SK-N-SH treated with all-trans-retinoic acid at 6 μM for 48 hours (cell line): ENCODE data around the gene IPPK.
"Not testable (repeated sequence)": the region's sequence is repeated elsewhere in the genome, so short reads cannot be mapped to it uniquely, and the experiment has no call there.

ENCODE experiments used
- ATAC-seq: fragments of 200-7000 bp; cut with Tn5 transposase; 3 replicates; pipeline ENCODE4 v1.9.1; 2020; ENCODE audit warnings: mild to moderate bottlenecking, moderate library complexity
- ARNTL ChIP-seq: fragments of 450-650 bp; formaldehyde crosslinking; IDR thresholded peaks from 2 replicates; pipeline ENCODE4 v1.5.0; 2020; ENCODE audit warnings: low read depth, mild to moderate bottlenecking, moderate library complexity, borderline replicate concordance
- BACH2 ChIP-seq: fragments of 250-450 bp; sonication (Bioruptor Pico); IDR thresholded peaks from 2 replicates; pipeline ENCODE4 v1.9.0; 2021; ENCODE audit warnings: mild to moderate bottlenecking, borderline replicate concordance
- CSDC2 ChIP-seq: fragments of 250-450 bp; sonication (Bioruptor Pico); IDR thresholded peaks from 2 replicates; pipeline ENCODE4 v1.5.0; 2020; ENCODE audit warnings: mild to moderate bottlenecking, moderate library complexity
- ESRRG ChIP-seq: fragments of 250-450 bp; sonication (Bioruptor Pico); IDR thresholded peaks from 2 replicates; pipeline ENCODE4 v1.6.1; 2021; ENCODE audit warnings: mild to moderate bottlenecking
- GLIS3 ChIP-seq: fragments of 250-450 bp; sonication (Bioruptor Pico); IDR thresholded peaks from 2 replicates; pipeline ENCODE4 v1.5.0; 2020; ENCODE audit warnings: mild to moderate bottlenecking, moderate library complexity
- ISL1 ChIP-seq: fragments of 250-450 bp; sonication (Bioruptor Pico); IDR thresholded peaks from 2 replicates; pipeline ENCODE4 v2.1.2; 2022; ENCODE audit warnings: mild to moderate bottlenecking, moderate library complexity
- OSR1 ChIP-seq: fragments of 250-450 bp; sonication (Bioruptor Pico); IDR thresholded peaks from 2 replicates; pipeline ENCODE4 v1.8.0; 2022; ENCODE audit warnings: moderate library complexity, mild to moderate bottlenecking, inconsistent platforms
- PPARA ChIP-seq: fragments of 250-450 bp; sonication (Bioruptor Pico); IDR thresholded peaks from 2 replicates; pipeline ENCODE4 v1.5.0; 2020; ENCODE audit warnings: mild to moderate bottlenecking, borderline replicate concordance
- RARB ChIP-seq: fragments of 250-450 bp; sonication (Bioruptor Pico); IDR thresholded peaks from 2 replicates; pipeline ENCODE4 v1.8.0; 2021; ENCODE audit warnings: mild to moderate bottlenecking, moderate library complexity
- SNAI2 ChIP-seq: fragments of 250-450 bp; sonication (Bioruptor Pico); IDR thresholded peaks from 2 replicates; pipeline ENCODE4 v1.5.0; 2020; ENCODE audit warnings: mild to moderate bottlenecking, moderate library complexity
- TCF4 ChIP-seq: fragments of 250-450 bp; sonication (Bioruptor Pico); IDR thresholded peaks from 2 replicates; pipeline ENCODE4 v1.8.0; 2021; ENCODE audit warnings: mild to moderate bottlenecking, moderate library complexity, borderline replicate concordance
- TOX ChIP-seq: fragments of 250-450 bp; sonication (Bioruptor Pico); IDR thresholded peaks from 2 replicates; pipeline ENCODE4 v1.8.0; 2021; ENCODE audit warnings: mild to moderate bottlenecking, moderate library complexity, borderline replicate concordance
- ZC3H10 ChIP-seq: fragments of 250-450 bp; sonication (Bioruptor Pico); IDR thresholded peaks from 2 replicates; pipeline ENCODE4 v1.5.1; 2021; ENCODE audit warnings: mild to moderate bottlenecking, moderate library complexity
- ZFP3 ChIP-seq: fragments of 250-450 bp; sonication (Bioruptor Pico); IDR thresholded peaks from 2 replicates; pipeline ENCODE4 v1.5.0; 2020; ENCODE audit warnings: mild to moderate bottlenecking, moderate library complexity
- ZFP30 ChIP-seq: fragments of 450-650 bp; formaldehyde crosslinking; IDR thresholded peaks from 2 replicates; pipeline ENCODE4 v1.5.0; 2022; ENCODE audit warnings: mild to moderate bottlenecking, moderate library complexity
- ZNF565 ChIP-seq: fragments of 450-650 bp; formaldehyde crosslinking; conservative IDR thresholded peaks from 2 replicates; pipeline ENCODE4 v1.5.0; 2020; ENCODE audit warnings: low read depth, mild to moderate bottlenecking, moderate library complexity
- ZNF8 ChIP-seq: fragments of 450-650 bp; formaldehyde crosslinking; IDR thresholded peaks from 2 replicates; pipeline ENCODE4 v1.5.0; 2020; ENCODE audit warnings: mild to moderate bottlenecking, moderate library complexity
- TF ChIP-seq, protein P1 (sequence below): fragments of 250-450 bp; sonication (Bioruptor Pico); IDR thresholded peaks from 2 replicates; pipeline ENCODE4 v1.5.1; 2021; ENCODE audit warnings: mild to moderate bottlenecking, moderate library complexity
- TF ChIP-seq, protein P2 (sequence below): fragments of 250-450 bp; sonication (Bioruptor Pico); IDR thresholded peaks from 2 replicates; pipeline ENCODE4 v1.5.0; 2020; ENCODE audit warnings: mild to moderate bottlenecking, moderate library complexity
- TF ChIP-seq, protein P3 (sequence below): fragments of 250-450 bp; sonication (Bioruptor Pico); IDR thresholded peaks from 2 replicates; pipeline ENCODE4 v1.8.0; 2020; ENCODE audit warnings: mild to moderate bottlenecking, moderate library complexity, borderline replicate concordance
- TF ChIP-seq, protein P4 (sequence below): fragments of 250-450 bp; sonication (Bioruptor Pico); IDR thresholded peaks from 2 replicates; pipeline ENCODE4 v1.8.0; 2021; ENCODE audit warnings: low read depth, mild to moderate bottlenecking, moderate library complexity, borderline replicate concordance

IPPK gene

DNA sequence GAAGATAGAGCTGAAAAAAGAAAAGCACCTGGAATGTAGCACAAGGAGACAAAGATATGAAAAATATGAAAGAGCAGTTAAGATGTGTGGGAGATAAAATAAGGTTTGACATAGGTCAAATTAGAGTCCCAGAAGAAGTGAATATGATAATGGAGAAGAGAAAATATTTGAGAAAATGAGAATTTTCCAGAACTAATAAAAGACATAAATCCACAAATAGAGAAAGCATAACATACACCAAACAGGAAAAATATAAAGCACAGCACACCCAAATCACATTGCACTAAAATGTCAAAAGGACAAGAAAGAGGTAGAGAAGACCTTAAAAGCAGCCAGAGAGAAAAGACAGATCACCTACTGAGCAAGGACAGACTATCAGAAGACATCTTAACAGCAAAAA lies 43.4 kb downstream of the IPPK start:
- ATAC-seq: no peak
- TF ChIP-seq ZFP30 (no peak), TOX (CRISPR knock-in tag) (no peak), ZC3H10 (no peak), ISL1 (CRISPR knock-in tag) (no peak), GLIS3 (no peak), ZNF565 (CRISPR knock-in tag) (no peak), ARNTL (no peak), BACH2 (CRISPR knock-in tag) (no peak)
- TF ChIP-seq, protein P1, sequence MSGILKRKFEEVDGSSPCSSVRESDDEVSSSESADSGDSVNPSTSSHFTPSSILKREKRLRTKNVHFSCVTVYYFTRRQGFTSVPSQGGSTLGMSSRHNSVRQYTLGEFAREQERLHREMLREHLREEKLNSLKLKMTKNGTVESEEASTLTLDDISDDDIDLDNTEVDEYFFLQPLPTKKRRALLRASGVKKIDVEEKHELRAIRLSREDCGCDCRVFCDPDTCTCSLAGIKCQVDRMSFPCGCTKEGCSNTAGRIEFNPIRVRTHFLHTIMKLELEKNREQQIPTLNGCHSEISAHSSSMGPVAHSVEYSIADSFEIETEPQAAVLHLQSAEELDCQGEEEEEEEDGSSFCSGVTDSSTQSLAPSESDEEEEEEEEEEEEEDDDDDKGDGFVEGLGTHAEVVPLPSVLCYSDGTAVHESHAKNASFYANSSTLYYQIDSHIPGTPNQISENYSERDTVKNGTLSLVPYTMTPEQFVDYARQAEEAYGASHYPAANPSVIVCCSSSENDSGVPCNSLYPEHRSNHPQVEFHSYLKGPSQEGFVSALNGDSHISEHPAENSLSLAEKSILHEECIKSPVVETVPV: no peak
- TF ChIP-seq, all 23 proteins: peak for 0

DNA sequence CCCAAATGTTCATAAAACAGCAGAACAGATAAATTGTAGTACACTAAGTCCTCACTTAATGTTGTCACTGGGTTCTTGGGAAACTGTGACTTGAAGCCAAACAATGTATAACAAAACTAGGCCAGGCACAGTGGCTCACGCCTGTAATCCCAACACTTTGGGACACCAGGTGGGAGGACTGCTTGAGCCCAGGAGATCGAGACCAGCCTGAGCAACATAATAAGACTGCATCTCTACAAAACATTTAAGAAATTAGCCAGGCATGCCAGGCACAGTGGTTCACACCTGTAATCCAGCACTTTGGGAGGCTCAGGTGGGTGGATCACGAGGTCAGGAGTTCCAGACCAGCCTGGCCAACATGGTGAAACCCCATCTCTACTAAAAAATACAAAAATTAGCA lies 46.0 kb downstream of the IPPK start:
- ATAC-seq: not testable (repeated sequence)

DNA sequence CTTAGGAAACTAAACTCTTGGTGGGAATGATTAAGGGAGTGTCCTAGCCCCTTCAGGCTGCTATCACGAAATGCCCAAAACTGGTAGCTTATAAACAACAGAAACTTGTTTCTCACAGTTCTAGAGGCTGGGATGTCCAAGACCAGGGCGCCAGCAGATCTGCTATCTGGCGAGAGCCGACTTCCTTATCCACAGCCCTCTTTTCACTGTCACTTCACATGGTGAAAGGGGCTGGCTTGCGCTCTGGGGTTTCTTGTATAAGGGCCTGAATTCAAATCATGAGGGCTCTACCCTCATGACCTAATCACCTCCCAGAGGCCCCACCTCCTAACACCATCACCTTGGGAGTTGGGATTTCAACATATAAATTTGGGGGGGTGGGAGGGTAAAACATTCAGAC lies 49.1 kb downstream of the IPPK start:
- no peak for ATAC-seq
- TF ChIP-seq ISL1 (CRISPR knock-in tag) (no peak), BACH2 (CRISPR knock-in tag) (no peak), PPARA (CRISPR knock-in tag) (no peak), ESRRG (no peak), TCF4 (no peak), SNAI2 (CRISPR knock-in tag) (no peak), CSDC2 (CRISPR knock-in tag) (no peak), ZFP3 (CRISPR knock-in tag) (no peak), OSR1 (CRISPR knock-in tag) (no peak), ARNTL (no peak), RARB (CRISPR knock-in tag) (no peak), GLIS3 (no peak), ZNF8 (CRISPR knock-in tag) (no peak), ZNF565 (CRISPR knock-in tag) (no peak)
- TF ChIP-seq, protein P1: no peak
- TF ChIP-seq, protein P2, sequence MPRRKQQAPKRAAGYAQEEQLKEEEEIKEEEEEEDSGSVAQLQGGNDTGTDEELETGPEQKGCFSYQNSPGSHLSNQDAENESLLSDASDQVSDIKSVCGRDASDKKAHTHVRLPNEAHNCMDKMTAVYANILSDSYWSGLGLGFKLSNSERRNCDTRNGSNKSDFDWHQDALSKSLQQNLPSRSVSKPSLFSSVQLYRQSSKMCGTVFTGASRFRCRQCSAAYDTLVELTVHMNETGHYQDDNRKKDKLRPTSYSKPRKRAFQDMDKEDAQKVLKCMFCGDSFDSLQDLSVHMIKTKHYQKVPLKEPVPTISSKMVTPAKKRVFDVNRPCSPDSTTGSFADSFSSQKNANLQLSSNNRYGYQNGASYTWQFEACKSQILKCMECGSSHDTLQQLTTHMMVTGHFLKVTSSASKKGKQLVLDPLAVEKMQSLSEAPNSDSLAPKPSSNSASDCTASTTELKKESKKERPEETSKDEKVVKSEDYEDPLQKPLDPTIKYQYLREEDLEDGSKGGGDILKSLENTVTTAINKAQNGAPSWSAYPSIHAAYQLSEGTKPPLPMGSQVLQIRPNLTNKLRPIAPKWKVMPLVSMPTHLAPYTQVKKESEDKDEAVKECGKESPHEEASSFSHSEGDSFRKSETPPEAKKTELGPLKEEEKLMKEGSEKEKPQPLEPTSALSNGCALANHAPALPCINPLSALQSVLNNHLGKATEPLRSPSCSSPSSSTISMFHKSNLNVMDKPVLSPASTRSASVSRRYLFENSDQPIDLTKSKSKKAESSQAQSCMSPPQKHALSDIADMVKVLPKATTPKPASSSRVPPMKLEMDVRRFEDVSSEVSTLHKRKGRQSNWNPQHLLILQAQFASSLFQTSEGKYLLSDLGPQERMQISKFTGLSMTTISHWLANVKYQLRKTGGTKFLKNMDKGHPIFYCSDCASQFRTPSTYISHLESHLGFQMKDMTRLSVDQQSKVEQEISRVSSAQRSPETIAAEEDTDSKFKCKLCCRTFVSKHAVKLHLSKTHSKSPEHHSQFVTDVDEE (CRISPR knock-in tag): no peak
- TF ChIP-seq, protein P3, sequence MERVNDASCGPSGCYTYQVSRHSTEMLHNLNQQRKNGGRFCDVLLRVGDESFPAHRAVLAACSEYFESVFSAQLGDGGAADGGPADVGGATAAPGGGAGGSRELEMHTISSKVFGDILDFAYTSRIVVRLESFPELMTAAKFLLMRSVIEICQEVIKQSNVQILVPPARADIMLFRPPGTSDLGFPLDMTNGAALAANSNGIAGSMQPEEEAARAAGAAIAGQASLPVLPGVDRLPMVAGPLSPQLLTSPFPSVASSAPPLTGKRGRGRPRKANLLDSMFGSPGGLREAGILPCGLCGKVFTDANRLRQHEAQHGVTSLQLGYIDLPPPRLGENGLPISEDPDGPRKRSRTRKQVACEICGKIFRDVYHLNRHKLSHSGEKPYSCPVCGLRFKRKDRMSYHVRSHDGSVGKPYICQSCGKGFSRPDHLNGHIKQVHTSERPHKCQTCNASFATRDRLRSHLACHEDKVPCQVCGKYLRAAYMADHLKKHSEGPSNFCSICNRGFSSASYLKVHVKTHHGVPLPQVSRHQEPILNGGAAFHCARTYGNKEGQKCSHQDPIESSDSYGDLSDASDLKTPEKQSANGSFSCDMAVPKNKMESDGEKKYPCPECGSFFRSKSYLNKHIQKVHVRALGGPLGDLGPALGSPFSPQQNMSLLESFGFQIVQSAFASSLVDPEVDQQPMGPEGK (CRISPR knock-in tag): no peak
- TF ChIP-seq, protein P4, sequence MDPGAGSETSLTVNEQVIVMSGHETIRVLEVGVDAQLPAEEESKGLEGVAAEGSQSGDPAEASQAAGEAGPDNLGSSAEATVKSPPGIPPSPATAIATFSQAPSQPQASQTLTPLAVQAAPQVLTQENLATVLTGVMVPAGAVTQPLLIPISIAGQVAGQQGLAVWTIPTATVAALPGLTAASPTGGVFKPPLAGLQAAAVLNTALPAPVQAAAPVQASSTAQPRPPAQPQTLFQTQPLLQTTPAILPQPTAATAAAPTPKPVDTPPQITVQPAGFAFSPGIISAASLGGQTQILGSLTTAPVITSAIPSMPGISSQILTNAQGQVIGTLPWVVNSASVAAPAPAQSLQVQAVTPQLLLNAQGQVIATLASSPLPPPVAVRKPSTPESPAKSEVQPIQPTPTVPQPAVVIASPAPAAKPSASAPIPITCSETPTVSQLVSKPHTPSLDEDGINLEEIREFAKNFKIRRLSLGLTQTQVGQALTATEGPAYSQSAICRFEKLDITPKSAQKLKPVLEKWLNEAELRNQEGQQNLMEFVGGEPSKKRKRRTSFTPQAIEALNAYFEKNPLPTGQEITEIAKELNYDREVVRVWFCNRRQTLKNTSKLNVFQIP: no peak
- TF ChIP-seq, all 23 proteins: peak for 0
